RWPE1 (cell line): ENCODE data around the gene ARHGEF25.
A peak's percentile ranks its signal among the peaks of the same experiment; 100 is the strongest.

Experiments
- CTCF ChIA-PET: fragments of 350-600 bp; sonication (Branson Sonifier 250); formaldehyde crosslinking; extraction: SDS; loops from one replicate; lab custom pipeline; 2021; lab: Yijun Ruan, JAX
- POLR2A ChIA-PET: fragments of 400-600 bp; formaldehyde crosslinking; extraction: SDS; loops from one replicate; lab custom pipeline; 2020; ENCODE audit warnings: antibody characterized with exemption; ENCODE audit not compliant: low non-redundant PET; lab: Yijun Ruan, JAX
- DNase-seq: peaks from one replicate; pipeline ENCODE4 v3.0.0; 2012; ENCODE audit warnings: low spot score
- H3K27ac ChIP-seq: fragments of 450-650 bp; 2 replicates; pipeline ENCODE4 v1.5.1; 2017
- TF ChIP-seq, protein P1 (sequence below): fragments of 450-650 bp; conservative IDR thresholded peaks from 2 replicates; pipeline ENCODE4 v1.5.1; 2017; ENCODE audit warnings: low read depth, mild to moderate bottlenecking

ARHGEF25 gene

DNA sequence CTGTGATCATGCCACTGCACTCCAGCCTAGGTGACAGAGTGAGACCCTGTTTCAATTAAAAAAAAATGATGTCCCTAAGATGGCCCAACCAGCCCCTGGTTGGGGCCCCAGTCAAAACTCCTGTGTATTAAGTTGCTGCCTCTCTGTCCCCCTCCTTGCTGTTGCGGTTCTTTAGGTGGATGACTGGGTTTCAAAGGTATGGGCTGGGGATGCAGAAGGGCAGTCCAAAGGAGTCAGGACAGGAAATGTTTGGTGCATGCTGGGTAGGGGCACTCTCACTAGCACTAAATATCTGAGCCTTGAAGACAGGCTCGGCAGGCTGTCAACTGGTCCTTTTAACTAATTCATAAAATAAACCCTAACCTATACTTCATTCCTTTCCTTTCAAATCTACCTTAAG is 32.2 kb upstream of the ARHGEF25 start:
- CTCF ChIA-PET: no interaction called here
- POLR2A ChIA-PET: no interaction called here
- DNase-seq: no peak
- TF ChIP-seq, protein P1, sequence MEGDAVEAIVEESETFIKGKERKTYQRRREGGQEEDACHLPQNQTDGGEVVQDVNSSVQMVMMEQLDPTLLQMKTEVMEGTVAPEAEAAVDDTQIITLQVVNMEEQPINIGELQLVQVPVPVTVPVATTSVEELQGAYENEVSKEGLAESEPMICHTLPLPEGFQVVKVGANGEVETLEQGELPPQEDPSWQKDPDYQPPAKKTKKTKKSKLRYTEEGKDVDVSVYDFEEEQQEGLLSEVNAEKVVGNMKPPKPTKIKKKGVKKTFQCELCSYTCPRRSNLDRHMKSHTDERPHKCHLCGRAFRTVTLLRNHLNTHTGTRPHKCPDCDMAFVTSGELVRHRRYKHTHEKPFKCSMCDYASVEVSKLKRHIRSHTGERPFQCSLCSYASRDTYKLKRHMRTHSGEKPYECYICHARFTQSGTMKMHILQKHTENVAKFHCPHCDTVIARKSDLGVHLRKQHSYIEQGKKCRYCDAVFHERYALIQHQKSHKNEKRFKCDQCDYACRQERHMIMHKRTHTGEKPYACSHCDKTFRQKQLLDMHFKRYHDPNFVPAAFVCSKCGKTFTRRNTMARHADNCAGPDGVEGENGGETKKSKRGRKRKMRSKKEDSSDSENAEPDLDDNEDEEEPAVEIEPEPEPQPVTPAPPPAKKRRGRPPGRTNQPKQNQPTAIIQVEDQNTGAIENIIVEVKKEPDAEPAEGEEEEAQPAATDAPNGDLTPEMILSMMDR: no peak
- H3K27ac ChIP-seq: no peak overlapping the region

DNA sequence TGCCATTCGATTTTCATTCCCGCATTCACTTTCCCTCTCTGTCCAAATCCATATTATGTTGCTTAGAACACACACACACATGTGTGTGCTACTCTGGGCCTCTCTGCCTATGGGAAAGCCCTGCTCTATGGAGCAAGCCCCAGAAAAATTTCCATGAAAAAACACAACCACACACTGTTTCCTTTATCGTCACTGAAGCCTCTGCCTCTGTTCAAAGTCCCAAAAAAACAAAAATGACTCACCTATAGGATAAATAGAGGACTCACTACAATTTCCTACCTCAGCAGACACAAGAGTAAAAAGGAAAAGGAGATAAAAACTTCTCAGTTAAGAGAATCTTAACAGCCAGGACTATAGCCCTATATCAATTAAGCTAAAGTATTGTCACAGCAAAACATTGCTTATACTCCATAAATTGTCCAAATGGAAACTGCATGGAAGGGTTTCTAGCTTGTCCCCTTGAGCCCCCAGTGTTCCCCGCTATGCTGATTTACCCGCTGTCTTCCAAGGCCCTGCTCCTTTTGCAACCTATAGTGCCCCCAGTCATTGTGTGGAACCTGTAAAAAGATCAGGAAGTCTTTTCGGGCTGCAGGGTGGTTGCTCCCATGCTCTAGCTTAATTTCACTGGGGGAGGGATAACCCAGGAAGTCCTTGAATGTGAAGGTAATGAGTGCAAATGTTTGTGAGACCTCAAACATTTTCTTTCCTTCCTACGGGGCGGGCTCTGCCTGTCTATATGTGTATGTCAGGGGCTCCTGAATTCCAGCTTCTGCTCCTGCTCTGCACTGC is 31.4 kb upstream of the ARHGEF25 start:
- TF ChIP-seq, protein P1: no peak
- POLR2A ChIA-PET: no interaction called here
- H3K27ac ChIP-seq: no peak overlapping the region
- DNase-seq: no peak
- CTCF ChIA-PET: interaction anchor here (0.7 kb wide), 1 partner anchor 53 kb away, joined by 4 read pairs; the partner anchor contains the start of gene B4GALNT1

- ChIA-PET CTCF (no interaction called here), POLR2A (no interaction called here)
- no peak for DNase-seq
- H3K27ac ChIP-seq: no peak overlapping the region
- TF ChIP-seq, protein P1: no peak
These were observed 30.8 kb upstream of the ARHGEF25 start for GRCh38 chr12:57580466-57580795.

DNA sequence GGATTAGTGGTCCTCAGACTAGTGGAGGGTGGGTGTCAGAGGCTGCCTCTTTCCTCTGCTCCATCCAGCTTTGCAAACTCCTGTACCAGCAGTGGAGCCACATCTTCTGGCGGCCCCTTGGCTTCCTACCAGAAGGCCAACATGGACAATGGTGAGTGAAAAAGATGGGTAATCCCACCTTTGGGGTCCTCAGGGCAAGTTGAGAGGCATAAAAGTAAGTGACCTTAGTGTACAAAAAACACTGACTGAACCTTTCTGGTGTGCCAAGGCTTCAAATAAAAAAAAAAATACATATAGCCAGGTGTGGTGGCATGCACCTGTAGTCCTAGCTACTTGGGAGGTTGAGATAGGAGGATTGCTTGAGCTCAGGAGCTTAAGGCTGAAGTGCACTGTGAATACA is 29.4 kb upstream of the ARHGEF25 start:
- TF ChIP-seq, protein P1: no peak
- ChIA-PET POLR2A (no interaction called here), CTCF (interaction anchor here (0.5 to 0.9 kb wide), 5 partner anchors 14 to 126 kb away, joined by 4 to 8 read pairs (median 4); partner anchors contain the start of genes B4GALNT1 and OS9)
- no peak for DNase-seq
- no peak overlapping the region for H3K27ac ChIP-seq

DNA sequence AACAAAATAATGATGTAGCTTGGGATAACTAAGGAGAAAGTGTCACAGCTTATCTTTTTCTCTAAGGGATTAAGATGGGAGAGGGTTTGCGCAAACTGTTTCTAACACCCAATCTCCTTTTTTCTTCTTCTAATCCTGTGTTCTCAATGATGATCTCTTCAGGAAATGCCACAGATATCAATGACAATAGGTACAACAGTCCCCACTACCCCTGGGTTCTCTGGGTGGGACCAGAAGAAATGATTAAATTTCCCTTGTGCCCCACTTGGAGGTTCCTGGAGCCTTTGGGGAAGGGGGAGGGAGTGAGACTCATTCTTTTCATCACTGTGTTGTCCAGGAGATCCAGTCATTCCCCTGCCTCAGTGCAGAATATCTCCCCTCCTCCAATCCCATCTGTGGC is 28.8 kb upstream of the ARHGEF25 start:
- no peak overlapping the region for H3K27ac ChIP-seq
- TF ChIP-seq, protein P1: no peak
- ChIA-PET CTCF (interaction anchor here (0.6 to 2.0 kb wide), 14 partner anchors 10 to 111 kb away, joined by 3 to 32 read pairs (median 10); partner anchors contain the start of genes B4GALNT1 and OS9), POLR2A (no interaction called here)
- DNase-seq: no peak

GRCh38 chr12:57583008-57583831 is 28.0 kb upstream of the ARHGEF25 start:
- ChIA-PET POLR2A (no interaction called here), CTCF (interaction anchor here (0.5 to 2.0 kb wide), 40 partner anchors 8 to 1684 kb away, joined by 3 to 32 read pairs (median 5); partner anchors contain the start of genes ARHGEF25, B4GALNT1, EEF1AKMT3 and METTL1)
- TF ChIP-seq, protein P1: peak; percentile 92
- H3K27ac ChIP-seq: no peak overlapping the region
- peak; percentile 83 for DNase-seq
